SU-DHL-6 (cell line): ENCODE results near the gene ZNF213.

Experiments used
- CTCF ChIP-seq: fragments of 200-600 bp; sonication (generic); IDR thresholded peaks from one replicate; pipeline ENCODE4 v1.5.1; 2017; ENCODE audit warnings: antibody characterized with exemption, mild to moderate bottlenecking, low read length, moderate library complexity; ENCODE audit not compliant: insufficient read depth, poor library complexity, severe bottlenecking
- EZH2phosphoT487 ChIP-seq: fragments of 200-600 bp; sonication (generic), shearing (Covaris generic); conservative IDR thresholded peaks from 2 replicates; pipeline ENCODE4 v1.6.1; 2018; ENCODE audit warnings: mild to moderate bottlenecking, antibody characterized with exemption, low read length, moderate library complexity, mixed read lengths

GRCh38 chr16:3171855-3172593, 37.2 kb downstream of the ZNF213 start:
- TF ChIP-seq CTCF, result no peak
- no peak for TF ChIP-seq EZH2phosphoT487
